OCI-LY1 (cell line): ENCODE measurements around the gene RBMS3.
"Not testable (repeated sequence)": the region's sequence is repeated elsewhere in the genome, so short reads cannot be mapped to it uniquely, and the experiment has no call there.

Source experiments
- H2AFZ ChIP-seq: fragments of 200-600 bp; sonication (generic), shearing (Covaris generic); 2 replicates; pipeline ENCODE4 v1.6.0; 2014; ENCODE audit warnings: antibody characterized with exemption, mild to moderate bottlenecking, low read length
- H3F3A ChIP-seq: fragments of 200-600 bp; sonication (generic), shearing (Covaris generic); 2 replicates; pipeline ENCODE4 v1.6.0; 2014; ENCODE audit warnings: mild to moderate bottlenecking, antibody characterized with exemption, low read length, moderate library complexity; ENCODE audit not compliant: insufficient read depth
- H3K27ac ChIP-seq: fragments of 200-600 bp; sonication (generic); 2 replicates; pipeline ENCODE4 v1.5.1; 2014; ENCODE audit warnings: low read length, mixed run types, mild to moderate bottlenecking, low read depth; ENCODE audit not compliant: poor library complexity, severe bottlenecking
- H3K27me3 ChIP-seq: fragments of 200-600 bp; sonication (generic); 2 replicates; pipeline ENCODE4 v1.6.0; 2014; ENCODE audit warnings: antibody characterized with exemption, mild to moderate bottlenecking, low read length, moderate library complexity; ENCODE audit not compliant: insufficient read depth
- H3K36me3 ChIP-seq: fragments of 200-600 bp; sonication (generic); 2 replicates; pipeline ENCODE4 v1.6.1; 2014; ENCODE audit warnings: mild to moderate bottlenecking, antibody characterized with exemption, low read length, moderate library complexity, mixed read lengths; ENCODE audit not compliant: insufficient read depth
- H3K4me1 ChIP-seq: fragments of 200-600 bp; sonication (generic); 2 replicates; pipeline ENCODE4 v1.5.1; 2014; ENCODE audit warnings: mild to moderate bottlenecking, low read length, moderate library complexity; ENCODE audit not compliant: insufficient read depth, severe bottlenecking
- H3K4me2 ChIP-seq: fragments of 200-600 bp; sonication (generic), shearing (Covaris generic); 2 replicates; pipeline ENCODE4 v1.6.1; 2014; ENCODE audit warnings: low read length
- H3K4me3 ChIP-seq: fragments of 200-600 bp; sonication (generic); 2 replicates; pipeline ENCODE4 v1.5.1; 2014; ENCODE audit warnings: low read length, low read depth, mild to moderate bottlenecking, mixed read lengths; ENCODE audit not compliant: poor library complexity, severe bottlenecking
- H3K79me2 ChIP-seq: fragments of 200-600 bp; shearing (Covaris generic); 2 replicates; pipeline ENCODE4 v1.6.1; 2016; ENCODE audit warnings: mixed run types, low read length, mixed read lengths; ENCODE audit not compliant: insufficient read depth
- H3K9ac ChIP-seq: fragments of 200-600 bp; sonication (generic), shearing (Covaris generic); 2 replicates; pipeline ENCODE4 v1.6.1; 2014; ENCODE audit warnings: mild to moderate bottlenecking, low read length, mixed read lengths
- H3K9me2 ChIP-seq: fragments of 200-600 bp; sonication (generic), shearing (Covaris generic); 2 replicates; pipeline ENCODE4 v1.6.1; 2014; ENCODE audit warnings: low read depth, mild to moderate bottlenecking, low read length, mixed read lengths
- H3K9me3 ChIP-seq: fragments of 200-600 bp; shearing (Covaris generic); 2 replicates; pipeline ENCODE4 v1.6.1; 2014; ENCODE audit warnings: low read length, mixed read lengths
- H4K20me1 ChIP-seq: fragments of 200-600 bp; sonication (generic), shearing (Covaris generic); 2 replicates; pipeline ENCODE4 v1.6.0; 2016; ENCODE audit warnings: mild to moderate bottlenecking, low read length; ENCODE audit not compliant: insufficient read depth
- EZH2 ChIP-seq: fragments of 200-600 bp; sonication (generic), shearing (Covaris generic); IDR thresholded peaks from 2 replicates; pipeline ENCODE4 v1.8.0; 2017; ENCODE audit warnings: borderline replicate concordance, mixed run types, mild to moderate bottlenecking, antibody characterized with exemption, low read length, moderate library complexity, mixed read lengths
- TF ChIP-seq, protein P1 (sequence below): fragments of 200-600 bp; sonication (generic), shearing (Covaris generic); IDR thresholded peaks from 2 replicates; pipeline ENCODE4 v1.5.1; 2017; ENCODE audit warnings: mild to moderate bottlenecking, antibody characterized with exemption, low read length, moderate library complexity, mixed read lengths

RBMS3 gene

DNA sequence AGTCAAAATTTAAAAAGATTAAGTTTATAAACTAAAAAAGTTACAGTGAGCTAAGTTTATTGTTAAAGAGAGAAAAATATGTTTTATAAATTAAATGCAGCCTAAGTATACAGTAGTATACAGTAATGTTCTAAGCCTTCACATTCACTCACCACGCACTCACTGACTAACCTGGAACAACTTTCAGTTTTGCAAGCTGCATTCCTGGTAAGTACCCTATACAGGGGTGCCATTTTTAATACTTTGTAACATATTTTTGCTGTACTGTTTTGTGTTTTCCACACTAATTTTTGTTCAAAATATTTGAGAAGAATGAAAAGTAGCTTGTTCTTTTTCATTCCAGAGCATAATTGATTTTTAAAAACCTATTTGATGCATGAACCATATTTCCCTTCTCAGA is 524.9 kb downstream of the RBMS3 start:
- no peaks in the 10 kb centered on the region for H3K79me2 ChIP-seq
- H4K20me1 ChIP-seq, result no peaks in the 10 kb centered on the region
- H3K4me2 ChIP-seq, result peak overlapping the region; percentile 55
- no peaks in the 10 kb centered on the region for H3K27me3 ChIP-seq
- no peaks in the 10 kb centered on the region for H3K36me3 ChIP-seq
- TF ChIP-seq EZH2, result no peak
- TF ChIP-seq, protein P1, sequence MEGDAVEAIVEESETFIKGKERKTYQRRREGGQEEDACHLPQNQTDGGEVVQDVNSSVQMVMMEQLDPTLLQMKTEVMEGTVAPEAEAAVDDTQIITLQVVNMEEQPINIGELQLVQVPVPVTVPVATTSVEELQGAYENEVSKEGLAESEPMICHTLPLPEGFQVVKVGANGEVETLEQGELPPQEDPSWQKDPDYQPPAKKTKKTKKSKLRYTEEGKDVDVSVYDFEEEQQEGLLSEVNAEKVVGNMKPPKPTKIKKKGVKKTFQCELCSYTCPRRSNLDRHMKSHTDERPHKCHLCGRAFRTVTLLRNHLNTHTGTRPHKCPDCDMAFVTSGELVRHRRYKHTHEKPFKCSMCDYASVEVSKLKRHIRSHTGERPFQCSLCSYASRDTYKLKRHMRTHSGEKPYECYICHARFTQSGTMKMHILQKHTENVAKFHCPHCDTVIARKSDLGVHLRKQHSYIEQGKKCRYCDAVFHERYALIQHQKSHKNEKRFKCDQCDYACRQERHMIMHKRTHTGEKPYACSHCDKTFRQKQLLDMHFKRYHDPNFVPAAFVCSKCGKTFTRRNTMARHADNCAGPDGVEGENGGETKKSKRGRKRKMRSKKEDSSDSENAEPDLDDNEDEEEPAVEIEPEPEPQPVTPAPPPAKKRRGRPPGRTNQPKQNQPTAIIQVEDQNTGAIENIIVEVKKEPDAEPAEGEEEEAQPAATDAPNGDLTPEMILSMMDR, result no peak
- no peaks in the 10 kb centered on the region for H3K9me2 ChIP-seq
- peak overlapping the region; percentile 21 for H3K27ac ChIP-seq
- no peaks in the 10 kb centered on the region for H3K9me3 ChIP-seq
- H3K4me3 ChIP-seq, result peak overlapping the region; percentile 17
- H3F3A ChIP-seq, result no peaks in the 10 kb centered on the region
- H3K9ac ChIP-seq, result no peak overlapping the region; the same call in 1 of the 2 replicates
- peaks cover 30% of the 10 kb centered on the region for H3K4me1 ChIP-seq
- peak overlapping the region; percentile 81 for H2AFZ ChIP-seq

DNA sequence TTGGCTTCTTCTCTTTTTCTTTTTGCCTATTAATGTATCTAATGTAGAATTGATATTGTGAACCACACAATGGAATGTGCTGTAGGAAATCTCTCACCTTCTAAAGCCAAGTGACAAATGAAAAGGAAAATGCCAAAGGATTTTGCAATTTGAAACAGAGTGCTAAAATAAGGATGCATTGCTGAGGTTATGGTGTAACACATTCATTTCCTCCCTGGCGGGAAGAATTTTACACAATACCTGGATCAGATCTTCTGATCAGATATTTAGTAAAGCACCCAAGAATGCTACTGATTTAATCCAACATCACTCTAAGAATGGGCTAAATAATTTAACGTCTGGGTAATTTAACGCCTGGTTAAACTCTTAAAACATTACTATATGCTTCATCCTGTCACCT is 527.5 kb downstream of the RBMS3 start:
- H3K9ac ChIP-seq, H3K4me2 ChIP-seq, H3K9me3 ChIP-seq, H3K79me2 ChIP-seq, H4K20me1 ChIP-seq, H3K27me3 ChIP-seq, H2AFZ ChIP-seq, H3K4me3 ChIP-seq, H3F3A ChIP-seq, H3K36me3 ChIP-seq, H3K9me2 ChIP-seq, H3K27ac ChIP-seq: not testable (repeated sequence)
- H3K4me1 ChIP-seq, result peaks cover 30% of the 10 kb centered on the region

DNA sequence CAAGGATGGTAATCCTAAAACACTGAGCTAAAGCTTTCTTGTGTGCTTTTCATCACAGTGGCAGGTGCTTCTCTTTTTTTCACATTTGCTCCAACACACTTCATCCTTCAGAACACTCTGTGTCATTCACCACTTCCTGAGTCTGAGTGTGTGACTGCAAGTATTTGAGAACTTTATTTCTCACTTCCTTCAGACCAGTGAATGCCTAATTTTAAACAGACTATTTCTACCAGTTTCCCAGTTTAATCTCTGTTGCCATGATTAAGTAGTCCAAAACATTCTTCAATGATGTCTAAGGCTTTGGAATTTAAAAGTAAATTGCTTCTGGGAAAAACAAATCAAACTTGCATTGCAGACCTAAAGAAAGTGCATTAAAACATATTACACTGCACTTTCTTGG is 541.2 kb downstream of the RBMS3 start:
- no peaks in the 10 kb centered on the region for H3K9me3 ChIP-seq
- no peaks in the 10 kb centered on the region for H3K79me2 ChIP-seq
- no peaks in the 10 kb centered on the region for H4K20me1 ChIP-seq
- H3K9me2 ChIP-seq, result no peaks in the 10 kb centered on the region
- H3K9ac ChIP-seq, result no peak overlapping the region
- H3K4me1 ChIP-seq, result peaks cover 3% of the 10 kb centered on the region
- H3F3A ChIP-seq, result 0 out of 2 replicates have a peak, but pooled peaks cover 3% of the 10 kb centered on the region
- no peak overlapping the region for H2AFZ ChIP-seq
- H3K4me2 ChIP-seq, result no peak overlapping the region
- no peaks in the 10 kb centered on the region for H3K36me3 ChIP-seq
- H3K27me3 ChIP-seq, result no peaks in the 10 kb centered on the region
- no peak overlapping the region for H3K27ac ChIP-seq
- H3K4me3 ChIP-seq, result no peak overlapping the region
- TF ChIP-seq EZH2, result no peak
- TF ChIP-seq, protein P1, result no peak

DNA sequence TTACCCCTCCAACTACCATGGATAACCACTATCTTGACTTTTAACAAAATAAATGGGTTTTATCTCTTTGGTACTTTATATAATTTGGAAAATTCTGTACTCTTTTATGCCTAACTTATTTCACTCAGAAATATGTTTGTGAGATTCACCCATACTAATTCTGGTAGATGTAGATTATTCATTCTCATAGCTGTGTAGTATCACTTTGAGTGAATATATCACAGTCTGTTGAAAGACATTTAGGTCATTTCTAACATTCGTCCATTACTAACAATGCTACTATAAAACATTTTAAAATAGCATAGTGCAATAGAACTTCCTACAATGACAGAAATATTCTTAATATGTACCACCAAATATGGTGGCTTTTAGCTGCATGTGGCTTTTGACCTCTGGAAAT is 542.4 kb downstream of the RBMS3 start:
- Histone ChIP-seq H3K27ac (no peak overlapping the region), H3K9me2 (no peaks in the 10 kb centered on the region), H3K4me1 (peaks cover 3% of the 10 kb centered on the region), H3F3A (0 out of 2 replicates have a peak, but pooled peaks cover 3% of the 10 kb centered on the region), H3K9ac (no peak overlapping the region), H3K4me2 (no peak overlapping the region), H3K27me3 (no peaks in the 10 kb centered on the region), H3K9me3 (no peaks in the 10 kb centered on the region), H3K36me3 (no peaks in the 10 kb centered on the region), H3K4me3 (no peak overlapping the region), H2AFZ (no peak overlapping the region), H4K20me1 (no peaks in the 10 kb centered on the region), H3K79me2 (no peaks in the 10 kb centered on the region)
- TF ChIP-seq EZH2, result no peak
- TF ChIP-seq, protein P1, result no peak
